Neural crest cell (in vitro differentiated cells): ENCODE data around the gene NXPH4. TPM values are rescaled to one million over a fixed set of nuclear protein-coding genes. Genes with fewer than 3 reads are reported as not detected.
A peak's percentile ranks its signal among the peaks of the same experiment; 100 is the strongest.

Experiments
- DNase-seq: peaks from one replicate; pipeline ENCODE4 v3.0.0; 2021; ENCODE audit warnings: low read depth, mixed read lengths, low spot score
- H3K27ac Mint-ChIP-seq: one replicate; pipeline ENCODE4 v1.8.0; 2021; ENCODE audit warnings: mild to moderate bottlenecking, mixed read lengths; ENCODE audit not compliant: unreplicated experiment
- H3K27me3 Mint-ChIP-seq: 2 replicates; pipeline ENCODE4 v1.8.0; 2021; ENCODE audit warnings: low read depth, mild to moderate bottlenecking, mixed read lengths
- H3K36me3 Mint-ChIP-seq: 2 replicates; pipeline ENCODE4 v1.8.0; 2021; ENCODE audit warnings: low read depth, mild to moderate bottlenecking, mixed read lengths
- H3K4me1 Mint-ChIP-seq: 2 replicates; pipeline ENCODE4 v1.8.0; 2021; ENCODE audit warnings: mixed read lengths
- H3K4me3 Mint-ChIP-seq: one replicate; pipeline ENCODE4 v1.8.0; 2021; ENCODE audit warnings: mild to moderate bottlenecking, mixed read lengths
- H3K9me3 Mint-ChIP-seq: 2 replicates; pipeline ENCODE4 v1.8.0; 2021; ENCODE audit warnings: mixed read lengths
- total RNA-seq: library from RNA; stranded (reverse); gene quantifications from 2 replicates; pipeline ENCODE4 v1.2.1, GENCODE V29; 2021
- TF ChIP-seq, protein P1 (sequence below): fragments of 200-600 bp; sonication (generic); conservative IDR thresholded peaks from 2 replicates; pipeline ENCODE4 v1.5.0; 2021; ENCODE audit warnings: antibody characterized with exemption, mild to moderate bottlenecking

NXPH4 gene
- total RNA-seq, 1 donor from 2014 or later = 0.91 TPM

DNA sequence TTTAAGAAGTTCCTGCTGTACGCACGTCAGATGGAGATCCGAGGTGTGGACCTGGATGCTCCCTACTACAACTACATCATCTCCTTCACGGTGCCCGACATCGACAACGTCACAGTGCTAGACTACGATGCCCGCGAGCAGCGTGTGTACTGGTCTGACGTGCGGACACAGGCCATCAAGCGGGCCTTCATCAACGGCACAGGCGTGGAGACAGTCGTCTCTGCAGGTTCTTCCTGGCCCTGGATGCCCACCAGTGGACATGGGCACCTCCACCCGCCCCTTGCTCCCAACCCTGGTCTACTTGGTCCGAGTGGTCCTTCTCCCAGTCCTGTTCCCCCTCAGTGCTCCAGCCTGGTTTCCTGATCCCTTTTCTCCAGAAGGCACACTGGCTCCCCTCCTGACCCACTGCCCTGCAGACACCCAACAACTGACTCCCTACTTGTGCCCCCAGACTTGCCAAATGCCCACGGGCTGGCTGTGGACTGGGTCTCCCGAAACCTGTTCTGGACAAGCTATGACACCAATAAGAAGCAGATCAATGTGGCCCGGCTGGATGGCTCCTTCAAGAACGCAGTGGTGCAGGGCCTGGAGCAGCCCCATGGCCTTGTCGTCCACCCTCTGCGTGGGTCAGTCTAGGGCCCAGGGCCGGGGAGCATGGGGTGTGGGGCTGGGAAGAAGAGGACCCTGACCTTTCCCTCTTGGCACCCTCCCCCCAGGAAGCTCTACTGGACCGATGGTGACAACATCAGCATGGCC lies 37.1 kb upstream of the NXPH4 start:
- no peak overlapping the region for H3K4me3 Mint-ChIP-seq
- no peak overlapping the region for H3K27ac Mint-ChIP-seq
- H3K9me3 Mint-ChIP-seq = no peaks in the 10 kb centered on the region
- TF ChIP-seq, protein P1, sequence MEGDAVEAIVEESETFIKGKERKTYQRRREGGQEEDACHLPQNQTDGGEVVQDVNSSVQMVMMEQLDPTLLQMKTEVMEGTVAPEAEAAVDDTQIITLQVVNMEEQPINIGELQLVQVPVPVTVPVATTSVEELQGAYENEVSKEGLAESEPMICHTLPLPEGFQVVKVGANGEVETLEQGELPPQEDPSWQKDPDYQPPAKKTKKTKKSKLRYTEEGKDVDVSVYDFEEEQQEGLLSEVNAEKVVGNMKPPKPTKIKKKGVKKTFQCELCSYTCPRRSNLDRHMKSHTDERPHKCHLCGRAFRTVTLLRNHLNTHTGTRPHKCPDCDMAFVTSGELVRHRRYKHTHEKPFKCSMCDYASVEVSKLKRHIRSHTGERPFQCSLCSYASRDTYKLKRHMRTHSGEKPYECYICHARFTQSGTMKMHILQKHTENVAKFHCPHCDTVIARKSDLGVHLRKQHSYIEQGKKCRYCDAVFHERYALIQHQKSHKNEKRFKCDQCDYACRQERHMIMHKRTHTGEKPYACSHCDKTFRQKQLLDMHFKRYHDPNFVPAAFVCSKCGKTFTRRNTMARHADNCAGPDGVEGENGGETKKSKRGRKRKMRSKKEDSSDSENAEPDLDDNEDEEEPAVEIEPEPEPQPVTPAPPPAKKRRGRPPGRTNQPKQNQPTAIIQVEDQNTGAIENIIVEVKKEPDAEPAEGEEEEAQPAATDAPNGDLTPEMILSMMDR = no peak
- H3K4me1 Mint-ChIP-seq = peaks cover 6% of the 10 kb centered on the region
- H3K27me3 Mint-ChIP-seq = no peaks in the 10 kb centered on the region
- H3K36me3 Mint-ChIP-seq = peaks cover 12% of the 10 kb centered on the region
- no peak for DNase-seq

DNA sequence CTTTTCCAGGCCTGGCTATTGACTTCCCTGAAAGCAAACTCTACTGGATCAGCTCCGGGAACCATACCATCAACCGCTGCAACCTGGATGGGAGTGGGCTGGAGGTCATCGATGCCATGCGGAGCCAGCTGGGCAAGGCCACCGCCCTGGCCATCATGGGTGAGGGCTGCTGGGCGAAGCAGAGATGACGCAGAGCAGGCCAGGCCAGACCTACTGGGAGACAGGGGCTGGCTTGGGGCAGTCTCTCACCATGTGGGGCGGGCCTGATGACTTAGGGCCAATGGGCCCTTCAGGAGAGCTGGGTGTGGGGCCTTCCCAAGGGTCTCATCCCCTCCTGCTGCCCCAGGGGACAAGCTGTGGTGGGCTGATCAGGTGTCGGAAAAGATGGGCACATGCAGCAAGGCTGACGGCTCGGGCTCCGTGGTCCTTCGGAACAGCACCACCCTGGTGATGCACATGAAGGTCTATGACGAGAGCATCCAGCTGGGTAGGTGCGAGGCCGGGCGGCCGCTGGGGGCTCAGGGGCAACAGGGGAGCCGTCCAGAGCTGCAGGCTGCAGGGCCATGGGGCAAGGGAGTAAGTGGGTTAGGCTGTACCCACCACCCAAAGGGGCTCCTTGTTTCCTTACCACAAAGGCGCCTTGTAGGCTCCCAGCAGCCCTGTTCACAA lies 36.1 kb upstream of the NXPH4 start:
- DNase-seq = no peak
- peaks cover 12% of the 10 kb centered on the region for H3K36me3 Mint-ChIP-seq
- no peak overlapping the region for H3K27ac Mint-ChIP-seq
- no peaks in the 10 kb centered on the region for H3K27me3 Mint-ChIP-seq
- TF ChIP-seq, protein P1 = no peak
- H3K4me1 Mint-ChIP-seq = peaks cover 6% of the 10 kb centered on the region
- no peaks in the 10 kb centered on the region for H3K9me3 Mint-ChIP-seq
- no peak overlapping the region for H3K4me3 Mint-ChIP-seq

DNA sequence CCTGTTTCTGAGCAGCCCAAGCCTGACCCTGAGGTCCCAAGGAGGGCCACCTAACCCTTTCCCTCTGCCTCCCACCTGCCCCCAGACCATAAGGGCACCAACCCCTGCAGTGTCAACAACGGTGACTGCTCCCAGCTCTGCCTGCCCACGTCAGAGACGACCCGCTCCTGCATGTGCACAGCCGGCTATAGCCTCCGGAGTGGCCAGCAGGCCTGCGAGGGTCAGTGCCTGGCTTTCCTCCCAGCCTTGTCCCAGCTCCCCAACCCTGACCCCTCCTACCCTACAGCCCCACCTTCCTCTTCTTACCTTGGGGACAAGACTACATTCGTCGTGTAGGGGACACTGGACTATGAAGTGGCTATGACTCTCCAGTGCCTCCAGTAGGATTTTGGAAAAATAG lies 35.5 kb upstream of the NXPH4 start:
- TF ChIP-seq, protein P1 = no peak
- Mint-ChIP-seq H3K36me3 (peaks cover 12% of the 10 kb centered on the region), H3K9me3 (no peaks in the 10 kb centered on the region), H3K27ac (no peak overlapping the region), H3K4me1 (peaks cover 6% of the 10 kb centered on the region), H3K4me3 (no peak overlapping the region), H3K27me3 (no peaks in the 10 kb centered on the region)
- no peak for DNase-seq

DNA sequence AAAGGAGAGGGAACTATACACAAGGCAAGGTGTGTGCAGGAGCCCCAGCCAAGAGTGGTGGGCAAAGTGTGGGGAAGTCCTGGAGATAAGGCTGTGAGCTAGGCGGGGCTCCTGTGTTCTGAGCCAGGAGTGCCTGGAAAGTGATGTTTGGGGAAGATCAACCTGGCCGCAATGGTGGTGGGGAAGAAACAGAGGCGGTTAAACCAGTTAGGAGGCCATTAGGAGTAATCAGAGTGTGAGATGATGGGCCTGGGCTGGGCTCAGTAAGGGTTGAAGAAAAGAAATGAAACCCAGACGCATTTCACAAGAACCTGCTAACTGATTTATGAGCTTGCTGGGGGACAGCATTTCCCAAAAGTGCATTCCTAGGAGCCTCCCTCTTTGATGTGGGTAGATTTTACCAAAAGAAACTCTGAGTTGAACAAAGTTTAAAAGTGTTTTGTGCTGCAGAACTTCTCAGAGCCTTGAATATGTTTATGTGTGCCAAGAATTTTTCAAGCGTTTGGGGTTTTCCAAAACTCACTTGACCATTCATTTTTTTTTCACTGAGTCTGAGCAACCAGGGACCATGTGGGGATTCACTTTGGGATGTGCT lies 34.9 kb upstream of the NXPH4 start:
- DNase-seq = no peak
- Mint-ChIP-seq H3K27me3 (no peaks in the 10 kb centered on the region), H3K4me3 (no peak overlapping the region), H3K9me3 (no peaks in the 10 kb centered on the region), H3K27ac (no peak overlapping the region), H3K36me3 (peaks cover 9% of the 10 kb centered on the region), H3K4me1 (peaks cover 6% of the 10 kb centered on the region)
- TF ChIP-seq, protein P1 = no peak

DNA sequence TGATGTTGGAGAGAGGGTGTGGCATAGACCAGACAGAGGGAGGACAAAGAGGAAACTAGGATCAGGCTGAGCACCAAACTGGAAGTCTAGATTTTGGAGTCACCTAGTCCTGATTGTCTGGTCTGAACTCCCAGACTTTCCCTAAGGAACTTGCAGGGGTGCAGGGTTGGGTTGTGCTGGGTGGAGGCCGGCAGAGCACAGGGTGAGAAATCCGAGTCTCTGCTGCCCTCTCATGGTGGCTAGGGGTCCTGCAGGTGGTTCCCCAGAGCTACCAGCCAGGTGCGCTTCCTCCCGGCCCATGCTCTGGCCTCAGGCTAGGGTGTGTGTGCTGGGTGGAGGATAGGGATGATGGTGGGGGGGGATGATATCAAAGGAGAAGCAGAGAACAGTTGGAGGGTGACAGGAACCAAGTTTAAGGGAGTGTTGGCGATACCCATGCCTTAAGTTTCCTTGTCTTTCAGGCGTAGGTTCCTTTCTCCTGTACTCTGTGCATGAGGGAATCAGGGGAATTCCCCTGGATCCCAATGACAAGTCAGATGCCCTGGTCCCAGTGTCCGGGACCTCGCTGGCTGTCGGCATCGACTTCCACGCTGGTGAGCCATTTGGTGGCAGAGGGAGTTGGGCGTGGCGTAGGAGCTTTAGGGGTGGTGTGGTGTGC lies 33.5 kb upstream of the NXPH4 start:
- TF ChIP-seq, protein P1 = peak; percentile 91
- Mint-ChIP-seq H3K4me3 (no peak overlapping the region), H3K9me3 (no peaks in the 10 kb centered on the region), H3K4me1 (peaks cover 6% of the 10 kb centered on the region), H3K27me3 (no peaks in the 10 kb centered on the region), H3K36me3 (peaks cover 9% of the 10 kb centered on the region), H3K27ac (peak overlapping the region; percentile 85)
- DNase-seq = peak; percentile 85
